Measurements from ENCODE around the gene SRCIN1.

Gene SRCIN1

DNA sequence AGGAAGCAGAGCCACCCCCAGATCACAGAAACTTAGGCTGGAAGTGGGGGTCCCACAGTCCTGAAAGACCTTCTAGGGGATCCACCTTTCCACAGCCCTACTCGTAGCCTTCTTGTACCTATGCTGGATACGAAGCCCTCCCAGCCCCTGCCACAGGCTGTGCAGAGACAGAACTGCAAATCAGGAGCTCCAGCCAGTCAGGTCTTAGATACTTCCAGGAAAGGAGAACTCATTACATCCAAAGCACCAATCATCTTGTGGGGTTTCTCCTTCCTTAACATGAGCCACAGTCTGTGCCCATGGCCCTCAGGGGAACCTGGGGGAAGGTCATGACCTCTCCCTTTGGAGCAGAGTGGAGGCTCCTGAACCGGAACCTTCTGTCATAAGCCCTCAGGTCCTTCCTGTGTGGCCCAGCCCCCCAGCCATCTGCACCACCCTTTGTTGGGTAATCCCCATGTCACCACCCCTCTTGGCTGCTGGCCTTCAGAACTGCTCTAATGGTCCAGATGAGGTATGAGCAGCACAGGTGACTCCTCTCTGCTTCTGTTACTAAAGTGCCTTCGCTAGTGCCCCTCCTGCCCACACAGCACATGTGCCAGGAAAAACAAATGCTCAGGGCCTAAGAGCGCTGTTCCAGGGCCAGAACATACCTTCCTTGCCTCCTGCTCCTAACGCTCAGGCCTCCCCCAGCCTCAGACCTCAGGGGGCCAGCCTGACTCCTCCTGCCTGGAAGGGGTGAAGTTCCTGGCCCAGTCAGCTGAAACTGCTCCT is 14.6 kb downstream of the SRCIN1 start:
- no peak for DNase-seq (ENCODE audit: low read depth)
- H3K4me3 ChIP-seq (ENCODE audit: control insufficient read depth, low read depth, low read length): no peak overlapping the region

DNA sequence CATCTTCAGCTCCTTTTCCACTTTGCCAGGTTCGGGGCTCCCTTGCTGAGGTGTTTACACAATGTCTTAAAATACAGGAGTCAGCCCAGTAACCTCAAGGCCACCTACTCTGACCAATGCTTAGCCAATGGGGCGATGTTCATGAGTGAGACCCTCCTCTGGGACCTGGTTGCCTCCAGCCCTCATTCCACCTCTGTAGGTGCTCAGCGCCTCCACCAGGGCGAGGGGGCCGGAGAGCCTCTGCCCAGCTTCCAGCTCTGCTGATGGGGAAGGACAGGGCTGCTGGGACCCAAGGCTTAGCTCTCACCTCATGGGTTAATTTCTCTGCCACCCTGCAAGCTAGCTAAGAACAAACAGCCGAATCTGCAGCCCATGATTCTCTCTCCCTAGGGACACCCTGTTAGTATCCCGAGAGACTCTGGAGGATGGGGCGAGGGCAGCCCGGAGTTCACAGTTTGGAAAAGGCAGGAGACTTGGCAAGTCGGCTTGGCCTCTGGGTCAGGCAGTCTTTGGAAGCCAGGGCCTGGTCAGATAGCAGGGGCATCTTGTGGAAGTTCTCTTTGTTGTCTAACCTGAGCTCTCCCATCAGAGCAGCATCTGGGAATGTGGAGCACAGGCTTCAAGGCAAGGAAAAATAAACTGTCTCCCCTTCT is 16.2 kb downstream of the SRCIN1 start:
- DNase-seq (ENCODE audit: low read depth): no peak
- no peak overlapping the region for H3K4me3 ChIP-seq (ENCODE audit: control insufficient read depth, low read depth, low read length)
- no peak for TF ChIP-seq CTCF (conservative IDR thresholded peaks at IDR 0.05; ENCODE audit: control insufficient read depth, insufficient read depth, low read depth, low read length)

More for the DNA sequence above, 14.6 kb downstream of the SRCIN1 start:
- TF ChIP-seq CTCF (conservative IDR thresholded peaks at IDR 0.05; ENCODE audit: control insufficient read depth, insufficient read depth, low read depth, low read length): no peak

DNA sequence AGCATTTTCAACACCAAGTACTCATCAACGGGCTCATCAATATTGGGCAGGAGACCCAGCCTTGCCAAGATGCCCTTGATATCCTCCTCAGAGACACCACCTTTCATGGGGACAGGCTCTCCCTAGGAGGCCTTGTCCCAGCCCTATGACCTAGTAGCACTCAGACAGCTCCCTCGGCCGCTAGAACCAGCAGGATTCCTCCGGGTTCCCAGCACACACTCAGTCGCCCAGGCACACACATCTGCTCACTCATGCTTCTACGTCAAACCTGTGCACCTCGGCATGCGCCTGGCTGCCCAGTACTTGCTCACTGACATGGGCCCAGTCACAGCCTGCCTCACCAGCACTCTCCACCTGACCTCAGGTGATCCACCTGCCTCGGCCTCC is 17.0 kb downstream of the SRCIN1 start:
- no peak for DNase-seq (ENCODE audit: low read depth)

DNA sequence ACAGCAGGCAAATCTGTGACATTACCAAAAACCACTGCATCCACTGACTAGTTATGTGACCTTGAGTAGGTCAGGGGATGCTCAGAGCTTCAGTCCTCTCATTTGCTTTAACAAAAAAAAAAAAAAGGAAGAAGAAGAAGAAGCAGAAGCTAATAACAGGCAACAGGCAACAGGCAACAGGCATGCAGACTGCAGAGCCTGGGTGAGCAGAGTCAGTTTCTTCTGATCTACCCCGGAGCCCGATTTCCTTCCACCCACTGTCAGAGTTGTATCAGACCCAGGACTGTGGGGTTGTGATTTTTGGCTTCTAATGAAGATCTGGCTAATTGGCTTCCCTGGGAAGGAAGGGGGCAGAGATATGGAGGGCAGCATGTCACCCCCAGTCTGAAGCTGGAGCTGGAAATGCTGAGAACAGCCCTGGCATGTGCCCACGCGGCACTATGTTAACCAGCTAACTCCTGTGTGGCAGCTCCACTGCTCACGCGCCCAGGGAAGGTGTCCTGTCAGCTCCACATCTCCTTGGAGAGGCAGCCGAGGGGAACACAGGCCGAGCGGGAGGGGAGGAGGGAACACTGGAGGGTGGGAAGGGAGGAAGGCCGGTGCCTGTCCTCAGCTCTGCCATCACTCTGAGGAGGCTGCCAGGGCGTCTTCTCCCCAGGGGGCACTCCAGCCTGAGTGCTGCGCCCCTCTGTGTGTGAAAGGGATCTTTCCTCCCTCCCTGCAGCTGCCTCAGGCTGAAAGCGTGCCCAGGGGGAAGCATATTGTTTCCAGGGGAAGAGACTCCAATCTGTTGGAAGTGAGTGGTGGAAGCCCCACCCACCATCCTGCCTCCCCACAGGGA is 17.6 kb downstream of the SRCIN1 start:
- DNase-seq (ENCODE audit: low read depth): no peak
- TF ChIP-seq CTCF (conservative IDR thresholded peaks at IDR 0.05; ENCODE audit: control insufficient read depth, insufficient read depth, low read depth, low read length): no peak
- H3K4me3 ChIP-seq (ENCODE audit: control insufficient read depth, low read depth, low read length): no peak overlapping the region

More for the DNA sequence above, 17.0 kb downstream of the SRCIN1 start:
- no peak for TF ChIP-seq CTCF (conservative IDR thresholded peaks at IDR 0.05; ENCODE audit: control insufficient read depth, insufficient read depth, low read depth, low read length)
- H3K4me3 ChIP-seq (ENCODE audit: control insufficient read depth, low read depth, low read length): no peak overlapping the region

GRCh38 chr17:38587203-38587602 is 18.5 kb downstream of the SRCIN1 start:
- no peak for TF ChIP-seq CTCF (conservative IDR thresholded peaks at IDR 0.05; ENCODE audit: control insufficient read depth, insufficient read depth, low read depth, low read length)
- no peak for DNase-seq (ENCODE audit: low read depth)
- H3K4me3 ChIP-seq (ENCODE audit: control insufficient read depth, low read depth, low read length): no peak overlapping the region

DNA sequence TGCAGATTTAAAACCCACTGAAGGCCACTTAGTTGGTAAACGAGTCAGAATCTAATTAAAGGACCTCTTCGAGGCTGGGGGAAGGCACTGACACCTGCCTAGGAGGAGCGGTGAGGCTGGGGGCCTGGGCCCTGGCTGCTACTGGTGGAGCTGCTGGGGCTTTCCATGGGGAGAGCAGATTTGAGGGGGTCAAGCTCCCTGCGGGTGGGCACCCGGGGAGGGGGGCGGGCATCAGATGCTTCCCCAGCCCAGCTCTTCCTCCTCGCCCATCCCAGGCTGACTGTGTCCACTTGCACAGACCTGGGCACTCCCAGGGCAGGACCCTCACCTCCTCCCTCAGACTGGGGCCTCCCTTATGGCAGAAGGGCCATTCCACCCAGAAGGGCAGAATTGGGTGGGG is 19.0 kb downstream of the SRCIN1 start:
- TF ChIP-seq CTCF (conservative IDR thresholded peaks at IDR 0.05; ENCODE audit: control insufficient read depth, insufficient read depth, low read depth, low read length): no peak
- DNase-seq (ENCODE audit: low read depth): no peak
- H3K4me3 ChIP-seq (ENCODE audit: control insufficient read depth, low read depth, low read length): no peak overlapping the region
